ENCODE results near the gene TNNT1. TPM values are rescaled to one million over a fixed set of nuclear protein-coding genes. Genes with fewer than 3 reads are reported as not detected.

TNNT1 gene
- total and polyA plus RNA-seq, 2 donors (not counting 3 experiments of a cell fraction or from before 2014, with no cell fraction given) = 0.22 to 0.51 TPM

- dilution Hi-C loops (cut with MboI; ENCODE audit: extremely low pct_ligation_motif_present, low sequenced_read_pairs) (no loop called here), intact Hi-C loops (cut with micrococcal nuclease) (no loop called here)
- Histone ChIP-seq H3K27ac (ENCODE audit: insufficient read depth, low read depth, low read length) (peak overlapping the region; percentile 57), H3K27me3 (ENCODE audit: control insufficient read depth in 2 of 2, insufficient read depth in 2 of 2, low read length in 2 of 2) (no peaks in the 10 kb centered on the region), H3K4me3 (replicated peaks in 1 of 3; ENCODE audit: insufficient read depth in 1 of 3, low read depth in 1 of 3, low read length in 3 of 3) (no peak overlapping the region), H4K20me1 (replicated peaks; ENCODE audit: control insufficient read depth, extremely low read depth, insufficient read depth, low read length) (no peaks in the 10 kb centered on the region), H3K4me2 (ENCODE audit: insufficient read depth, low read length) (no peak overlapping the region), H3K9me1 (replicated peaks; ENCODE audit: control insufficient read depth, extremely low read depth, insufficient read depth, low read length) (no peaks in the 10 kb centered on the region), H3K9me3 (replicated peaks; ENCODE audit: control insufficient read depth, insufficient read depth, low read length) (no peaks in the 10 kb centered on the region), H3K9ac (replicated peaks; ENCODE audit: extremely low read depth, insufficient read depth, low read length) (no peak overlapping the region), H3K79me2 (ENCODE audit: control insufficient read depth, insufficient read depth, low read length) (peaks cover 57% of the 10 kb centered on the region), H2AFZ (ENCODE audit: low read depth, low read length) (no peak overlapping the region), H3K4me1 (ENCODE audit: control insufficient read depth, extremely low read depth, insufficient read depth, low read length) (peaks cover 15% of the 10 kb centered on the region), H3K36me3 (ENCODE audit: control insufficient read depth in 2 of 2, extremely low read depth in 1 of 2, insufficient read depth in 2 of 2, low read length in 2 of 2) (peaks cover 0 to 4% of the 10 kb centered on the region in 2 experiments)
- POLR2A ChIA-PET = no interaction called here
- CTCF ChIA-PET = interaction anchor here (0.7 kb wide), 1 partner anchor 25 kb away, joined by 4 read pairs; no protein-coding TSS in a partner anchor
- no peak for FAIRE-seq
- DNase-seq (ENCODE audit: low read depth, low spot score) = no peak
- BruUV-seq (replicated peaks) = no TSS peak
- TF ChIP-seq POLR2A (IDR thresholded peaks at IDR 0.05; ENCODE audit: low read depth, low read length) (no peak), POLR2AphosphoS5 (IDR thresholded peaks at IDR 0.05; ENCODE audit: insufficient read depth, low read depth, low read length) (no peak), JUN (IDR thresholded peaks at IDR 0.05; ENCODE audit: borderline replicate concordance, insufficient read depth, insufficient read length, low read depth) (no peak), GATA2 (IDR thresholded peaks at IDR 0.05; ENCODE audit: insufficient read depth, insufficient read length, low read depth, low read length) (no peak), FOS (IDR thresholded peaks at IDR 0.05; ENCODE audit: borderline replicate concordance, insufficient read depth, low read length) (no peak), CTCF (IDR thresholded peaks at IDR 0.05; ENCODE audit: extremely low read depth in 1 of 2, insufficient read depth in 1 of 2, low read depth in 1 of 2, low read length in 2 of 2) (no peak), EZH2 (IDR thresholded peaks at IDR 0.05; ENCODE audit: borderline replicate concordance, low read depth, low read length, severe bottlenecking) (no peak), MYC (IDR thresholded peaks at IDR 0.05; ENCODE audit: low read depth, low read length) (no peak)
- TF ChIP-seq, protein P1, sequence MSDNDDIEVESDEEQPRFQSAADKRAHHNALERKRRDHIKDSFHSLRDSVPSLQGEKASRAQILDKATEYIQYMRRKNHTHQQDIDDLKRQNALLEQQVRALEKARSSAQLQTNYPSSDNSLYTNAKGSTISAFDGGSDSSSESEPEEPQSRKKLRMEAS (IDR thresholded peaks at IDR 0.05; ENCODE audit: insufficient read depth, insufficient read length) = no peak
Observed at GRCh38 chr19:55112777-55113569, 36.0 kb downstream of the TNNT1 start.
